22Rv1 (cell line): Measurements from ENCODE around the gene TMEM248.
"Not testable (repeated sequence)": the region's sequence is repeated elsewhere in the genome, so short reads cannot be mapped to it uniquely, and the experiment has no call there.

ENCODE experiments used
- H3K27ac ChIP-seq: fragments of 450-650 bp; 2 replicates; pipeline ENCODE4 v1.5.1; 2017
- CTCF ChIP-seq: fragments of 450-650 bp; IDR thresholded peaks from 2 replicates; pipeline ENCODE4 v1.5.1; 2017; ENCODE audit warnings: mild to moderate bottlenecking
- ZFX ChIP-seq: fragments of 450-650 bp; IDR thresholded peaks from 2 replicates; pipeline ENCODE4 v1.6.1; 2017; ENCODE audit warnings: antibody characterized with exemption, borderline replicate concordance

TMEM248 gene

GRCh38 chr7:66920769-66921395, at the start of gene TMEM248:
Gene TMEM248 (plus strand): TSS chr7:66921225. CDS start chr7:66941866, 20,641 bp downstream.
- H3K27ac ChIP-seq = peak within 1 kb of the TSS; percentile 85
- TF ChIP-seq CTCF = no peak
- no peak for TF ChIP-seq ZFX

GRCh38 chr7:66873476-66873875, 47.5 kb upstream of the TMEM248 start:
- TF ChIP-seq ZFX (no peak), CTCF (no peak)
- H3K27ac ChIP-seq = no peak overlapping the region

GRCh38 chr7:66877577-66878300, 43.3 kb upstream of the TMEM248 start:
- TF ChIP-seq CTCF = no peak
- TF ChIP-seq ZFX = no peak
- no peak overlapping the region for H3K27ac ChIP-seq

- not testable (repeated sequence) for H3K27ac ChIP-seq
Measured at GRCh38 chr7:66878301-66878685, 42.7 kb upstream of the TMEM248 start.

- H3K27ac ChIP-seq = no peak overlapping the region
- no peak for TF ChIP-seq CTCF
- no peak for TF ChIP-seq ZFX
Measured at GRCh38 chr7:66880053-66880452, 41.0 kb upstream of the TMEM248 start.

- not testable (repeated sequence) for H3K27ac ChIP-seq
Measured at GRCh38 chr7:66880577-66880976, 40.4 kb upstream of the TMEM248 start.

GRCh38 chr7:66883716-66884115, 37.3 kb upstream of the TMEM248 start:
- H3K27ac ChIP-seq = no peak overlapping the region
- TF ChIP-seq ZFX (no peak), CTCF (no peak)

GRCh38 chr7:66884556-66884955, 36.5 kb upstream of the TMEM248 start:
- not testable (repeated sequence) for H3K27ac ChIP-seq

- H3K27ac ChIP-seq = no peak overlapping the region
- TF ChIP-seq ZFX (no peak), CTCF (no peak)
Measured at GRCh38 chr7:66886152-66886551, 34.9 kb upstream of the TMEM248 start.

GRCh38 chr7:66888223-66888622, 32.8 kb upstream of the TMEM248 start:
- peak overlapping the region; percentile 7; the same call in 1 of the 2 replicates for H3K27ac ChIP-seq
